ENCODE results near the gene DDAH1.

DNA sequence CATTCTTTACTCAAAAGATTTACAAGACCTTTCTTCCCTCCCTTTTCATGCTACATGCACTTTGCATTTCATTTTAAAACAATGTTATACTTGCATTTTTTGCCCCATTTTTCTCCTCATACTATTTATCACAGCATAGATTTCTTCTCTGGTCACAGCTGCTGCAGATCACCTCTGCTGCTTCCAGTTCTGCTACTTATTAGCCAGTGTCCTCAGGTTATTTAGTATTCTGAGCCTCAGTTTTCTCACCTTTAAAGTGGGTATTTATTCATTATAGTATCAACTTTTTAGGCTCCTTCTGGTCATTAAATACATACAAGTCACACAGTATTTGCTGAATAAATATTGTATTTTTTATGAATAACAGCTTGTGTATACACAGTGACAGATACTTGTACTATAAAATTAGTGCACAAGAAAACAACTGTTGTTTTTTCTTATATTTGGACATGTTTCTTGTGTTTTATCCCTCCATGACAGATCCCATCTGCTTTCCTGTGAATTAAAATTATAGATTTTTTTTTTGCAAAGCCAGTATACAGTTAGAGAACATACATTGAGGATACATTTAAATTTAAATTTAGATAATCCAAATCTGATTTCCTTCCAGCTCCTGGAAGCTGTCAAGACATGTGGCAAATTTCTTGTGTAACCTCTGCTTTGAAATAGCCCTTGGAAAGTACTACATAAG lies 103.2 kb downstream of the DDAH1 start:
- no peak for TF ChIP-seq POLR2A (IDR thresholded peaks at IDR 0.05; ENCODE audit: low read length)
- TF ChIP-seq GATA1 (IDR thresholded peaks at IDR 0.05; ENCODE audit: low read depth, low read length), result no peak
